WI38 (cell line): ENCODE results near the gene DENND6B.

Experiments
- H3K4me3 ChIP-seq: 2 replicates; pipeline ENCODE4 v1.5.1; 2011; ENCODE audit warnings: low read depth, mild to moderate bottlenecking, control low read depth, low read length
- CTCF ChIP-seq: IDR thresholded peaks from 2 replicates; pipeline ENCODE4 v1.5.1; 2012; ENCODE audit warnings: low read depth, mild to moderate bottlenecking, control low read depth, low read length

DENND6B gene

DNA sequence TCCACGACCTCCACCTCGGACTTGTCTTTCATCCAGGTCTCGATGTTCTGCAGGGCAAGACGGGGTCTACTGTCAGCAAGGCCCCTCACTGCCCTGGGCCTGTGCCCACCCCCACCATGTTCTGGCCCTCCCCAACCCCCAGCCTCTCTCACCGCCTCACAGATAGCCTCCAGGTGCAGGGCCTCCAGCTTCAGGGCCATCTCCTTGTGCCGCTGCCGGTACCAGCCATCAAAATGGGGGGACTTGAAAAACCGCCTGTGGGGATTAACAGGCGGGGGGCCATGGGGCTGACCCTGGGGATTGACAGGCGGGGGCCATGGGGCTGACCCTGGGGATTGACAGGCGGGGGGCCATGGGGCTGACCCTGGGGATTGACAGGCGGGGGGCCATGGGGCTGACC is 14.4 kb downstream of the DENND6B start:
- no peak for TF ChIP-seq CTCF
- H3K4me3 ChIP-seq = no peak overlapping the region

- TF ChIP-seq CTCF = no peak
- H3K4me3 ChIP-seq = no peak overlapping the region
These were observed 15.0 kb downstream of the DENND6B start for GRCh38 chr22:50311606-50312351.

- H3K4me3 ChIP-seq = no peak overlapping the region
- TF ChIP-seq CTCF = no peak
These were observed 15.8 kb downstream of the DENND6B start for GRCh38 chr22:50310949-50311444.

- H3K4me3 ChIP-seq = no peak overlapping the region
- TF ChIP-seq CTCF = no peak
These were observed 16.6 kb downstream of the DENND6B start for GRCh38 chr22:50310031-50310722.

GRCh38 chr22:50309601-50309991 is 17.2 kb downstream of the DENND6B start:
- TF ChIP-seq CTCF = no peak
- H3K4me3 ChIP-seq = no peak overlapping the region

DNA sequence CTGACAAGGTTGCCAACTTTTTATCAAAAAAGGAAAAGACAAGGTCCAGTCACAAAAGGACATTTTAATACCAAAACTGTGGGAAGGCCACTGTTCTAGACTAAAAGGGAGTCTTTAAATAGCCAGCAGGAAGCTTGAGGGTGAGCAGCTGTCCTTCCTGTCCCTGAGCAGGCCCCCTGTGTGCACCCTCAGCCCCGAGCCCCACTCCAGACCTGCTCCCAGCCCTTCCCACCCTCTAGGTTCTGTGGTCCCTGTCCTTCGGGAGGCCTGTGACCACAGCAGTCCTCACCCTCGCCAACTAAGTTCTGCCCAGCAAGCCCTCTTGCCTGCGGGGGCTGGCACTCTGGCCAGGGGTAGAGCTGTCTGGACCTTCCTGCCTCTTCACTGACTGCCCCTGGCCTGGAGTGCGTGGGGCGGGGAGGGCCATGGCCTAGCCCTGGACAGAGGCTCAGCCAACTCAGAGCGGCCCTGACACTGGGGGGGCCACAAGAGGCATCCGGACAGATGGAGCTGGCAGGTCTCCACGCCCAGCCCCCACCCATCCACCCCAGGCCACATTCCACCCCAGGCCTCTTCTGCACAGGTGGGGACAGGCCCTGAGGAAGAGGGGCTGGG is 17.7 kb downstream of the DENND6B start:
- no peak overlapping the region for H3K4me3 ChIP-seq
- no peak for TF ChIP-seq CTCF

GRCh38 chr22:50308597-50308935 is 18.2 kb downstream of the DENND6B start:
- H3K4me3 ChIP-seq = no peak overlapping the region
- TF ChIP-seq CTCF = no peak
